ENCODE results near the gene MFN1.

Gene MFN1

GRCh38 chr3:179432451-179432850, 84.9 kb downstream of the MFN1 start:
- no peak for DNase-seq

GRCh38 chr3:179436517-179436916, 89.0 kb downstream of the MFN1 start:
- no peak for DNase-seq

GRCh38 chr3:179438841-179439240, 91.3 kb downstream of the MFN1 start:
- DNase-seq: no peak

Measured in left hindlimb (tissue), 1 donor.